Measurements from ENCODE around the gene KIF1A.
"Not testable (repeated sequence)": the region's sequence is repeated elsewhere in the genome, so short reads cannot be mapped to it uniquely, and the experiment has no call there.

Gene KIF1A

GRCh38 chr2:240703417-240704341, 116.3 kb downstream of the KIF1A start:
- no peak for DNase-seq (ENCODE audit: low read depth, low spot score)

GRCh38 chr2:240702640-240703011, 117.4 kb downstream of the KIF1A start:
- no peak for DNase-seq (ENCODE audit: low read depth, low spot score)

- no peak for DNase-seq (ENCODE audit: low read depth, low spot score)
Measured at GRCh38 chr2:240701736-240702639, 118.0 kb downstream of the KIF1A start.

GRCh38 chr2:240701091-240701735, 118.8 kb downstream of the KIF1A start:
- no peak for DNase-seq (ENCODE audit: low read depth, low spot score)

- DNase-seq (ENCODE audit: low read depth, low spot score), result not testable (repeated sequence)
Measured at GRCh38 chr2:240700616-240701015, 119.4 kb downstream of the KIF1A start.

GRCh38 chr2:240699835-240700234, 120.2 kb downstream of the KIF1A start:
- DNase-seq (ENCODE audit: low read depth, low spot score), result not testable (repeated sequence)

GRCh38 chr2:240698852-240699561, 121.0 kb downstream of the KIF1A start:
- DNase-seq (ENCODE audit: low read depth, low spot score), result not testable (repeated sequence)

- not testable (repeated sequence) for DNase-seq (ENCODE audit: low read depth, low spot score)
Measured at GRCh38 chr2:240696469-240696868, 123.5 kb downstream of the KIF1A start.

GRCh38 chr2:240695593-240695992, 124.4 kb downstream of the KIF1A start:
- DNase-seq (ENCODE audit: low read depth, low spot score), result not testable (repeated sequence)

GRCh38 chr2:240694304-240694703, 125.7 kb downstream of the KIF1A start:
- not testable (repeated sequence) for DNase-seq (ENCODE audit: low read depth, low spot score)

- DNase-seq (ENCODE audit: low read depth, low spot score), result not testable (repeated sequence)
Measured at GRCh38 chr2:240692583-240693561, 127.1 kb downstream of the KIF1A start.

GRCh38 chr2:240691631-240692420, 128.2 kb downstream of the KIF1A start, which contains the start of gene AQP12A:
TSS of gene AQP12A (plus strand) at chr2:240691866. CDS start at chr2:240691914, 48 bp downstream.
- not testable (repeated sequence) for DNase-seq (ENCODE audit: low read depth, low spot score)

- not testable (repeated sequence) for DNase-seq (ENCODE audit: low read depth, low spot score)
Measured at GRCh38 chr2:240691075-240691427, 129.0 kb downstream of the KIF1A start.

- DNase-seq (ENCODE audit: low read depth, low spot score), result not testable (repeated sequence)
Measured at GRCh38 chr2:240690421-240691074, 129.5 kb downstream of the KIF1A start.

GRCh38 chr2:240689975-240690374, 130.0 kb downstream of the KIF1A start:
- no peak for DNase-seq (ENCODE audit: low read depth, low spot score)

GRCh38 chr2:240688553-240688919, 131.5 kb downstream of the KIF1A start:
- no peak for DNase-seq (ENCODE audit: low read depth, low spot score)

GRCh38 chr2:240687741-240688552, 132.1 kb downstream of the KIF1A start:
- DNase-seq (ENCODE audit: low read depth, low spot score), result no peak

Data from iPS DF 19.7 (cell line).